ENCODE data around the gene KIF19. TPM values are rescaled to one million over a fixed set of nuclear protein-coding genes. Genes with fewer than 3 reads are reported as not detected.

The KIF19 gene
- total RNA-seq, 4 donors from 2014 or later: 77.4 to 211 (median 117) TPM

DNA sequence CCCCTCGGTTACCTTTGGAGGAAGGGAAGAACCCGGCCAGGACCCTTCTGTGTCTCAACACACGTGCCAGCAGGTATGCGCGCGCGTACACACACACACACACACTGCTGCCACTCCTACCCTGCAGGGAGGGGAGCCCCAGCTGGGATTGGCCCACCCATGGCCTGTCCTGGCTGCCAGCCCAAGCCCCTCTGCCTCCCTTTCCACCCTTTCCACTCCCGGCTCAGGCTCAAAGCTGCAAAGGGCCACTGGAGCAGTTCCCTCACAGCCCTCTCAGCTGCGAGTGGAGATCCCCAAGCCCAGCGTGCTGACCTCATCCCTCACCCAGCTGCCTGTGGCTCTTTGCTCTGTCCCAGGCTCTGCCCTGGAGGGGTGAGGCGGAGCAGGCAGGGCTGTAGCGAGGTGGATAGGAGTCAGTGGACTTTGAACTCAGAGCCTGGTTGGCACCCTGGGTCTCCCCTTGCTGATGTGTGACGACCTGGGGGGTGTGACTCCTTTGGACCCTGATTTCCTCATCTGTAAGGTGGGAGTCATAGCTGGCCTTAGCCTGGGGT, 14.5 kb downstream of the KIF19 start:
- no peak overlapping the region for H3K4me3 ChIP-seq
- peaks cover 0 to 6% (median 2%) of the 10 kb centered on the region in 4 donors for H3K4me1 ChIP-seq
- H3K27me3 ChIP-seq: peaks cover 0 to 11% of the 10 kb centered on the region in 2 donors
- no peaks in the 10 kb centered on the region for H3K9me3 ChIP-seq
- TF ChIP-seq POLR2A (IDR thresholded peaks at IDR 0.05): no peak
- TF ChIP-seq, protein P1, sequence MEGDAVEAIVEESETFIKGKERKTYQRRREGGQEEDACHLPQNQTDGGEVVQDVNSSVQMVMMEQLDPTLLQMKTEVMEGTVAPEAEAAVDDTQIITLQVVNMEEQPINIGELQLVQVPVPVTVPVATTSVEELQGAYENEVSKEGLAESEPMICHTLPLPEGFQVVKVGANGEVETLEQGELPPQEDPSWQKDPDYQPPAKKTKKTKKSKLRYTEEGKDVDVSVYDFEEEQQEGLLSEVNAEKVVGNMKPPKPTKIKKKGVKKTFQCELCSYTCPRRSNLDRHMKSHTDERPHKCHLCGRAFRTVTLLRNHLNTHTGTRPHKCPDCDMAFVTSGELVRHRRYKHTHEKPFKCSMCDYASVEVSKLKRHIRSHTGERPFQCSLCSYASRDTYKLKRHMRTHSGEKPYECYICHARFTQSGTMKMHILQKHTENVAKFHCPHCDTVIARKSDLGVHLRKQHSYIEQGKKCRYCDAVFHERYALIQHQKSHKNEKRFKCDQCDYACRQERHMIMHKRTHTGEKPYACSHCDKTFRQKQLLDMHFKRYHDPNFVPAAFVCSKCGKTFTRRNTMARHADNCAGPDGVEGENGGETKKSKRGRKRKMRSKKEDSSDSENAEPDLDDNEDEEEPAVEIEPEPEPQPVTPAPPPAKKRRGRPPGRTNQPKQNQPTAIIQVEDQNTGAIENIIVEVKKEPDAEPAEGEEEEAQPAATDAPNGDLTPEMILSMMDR (IDR thresholded peaks at IDR 0.05): no peak
- peak overlapping the region in 3 of 4 donors; percentile 56 to 86 (median 81) for H3K27ac ChIP-seq
- no peaks in the 10 kb centered on the region for H3K36me3 ChIP-seq
- DNase-seq (ENCODE audit: low spot score in 2 of 2): no peak
- WGBS, 2 donors: 51 to 59% methylated on average over 12 to 13 of the region's 13 CpGs

GRCh38 chr17:74342224-74342623, 16.2 kb downstream of the KIF19 start:
- Histone ChIP-seq H3K9me3 (no peaks in the 10 kb centered on the region), H3K36me3 (no peaks in the 10 kb centered on the region), H3K27ac (peak overlapping the region in 2 of 4 donors; percentile 81 to 86), H3K4me1 (peaks cover 0 to 6% (median 2%) of the 10 kb centered on the region in 4 donors), H3K4me3 (no peak overlapping the region), H3K27me3 (peaks cover 0 to 11% of the 10 kb centered on the region in 2 donors)
- TF ChIP-seq POLR2A (IDR thresholded peaks at IDR 0.05): no peak
- TF ChIP-seq EP300 (IDR thresholded peaks at IDR 0.05): no peak
- TF ChIP-seq, protein P1 (IDR thresholded peaks at IDR 0.05): no peak
- WGBS, 2 donors: 84 to 90% methylated on average over 3 to 10 of the region's 10 CpGs
- DNase-seq (ENCODE audit: low spot score in 2 of 2): no peak

- peaks cover 0 to 11% of the 10 kb centered on the region in 2 donors for H3K27me3 ChIP-seq
- 80 to 95% methylated on average over 3 to 6 of the region's 8 CpGs for WGBS, 2 donors
- TF ChIP-seq, protein P1 (IDR thresholded peaks at IDR 0.05): no peak
- TF ChIP-seq POLR2A (IDR thresholded peaks at IDR 0.05) (no peak), EP300 (IDR thresholded peaks at IDR 0.05) (no peak)
- H3K9me3 ChIP-seq: no peaks in the 10 kb centered on the region
- peaks cover 0 to 6% (median 2%) of the 10 kb centered on the region in 4 donors for H3K4me1 ChIP-seq
- no peak for DNase-seq (ENCODE audit: low spot score in 2 of 2)
- H3K4me3 ChIP-seq: no peak overlapping the region
- no peaks in the 10 kb centered on the region for H3K36me3 ChIP-seq
- H3K27ac ChIP-seq: peak overlapping the region in 2 of 4 donors; percentile 81 to 86
These were observed 17.1 kb downstream of the KIF19 start for GRCh38 chr17:74343121-74343520.

GRCh38 chr17:74343526-74344284, 17.7 kb downstream of the KIF19 start:
- H3K9me3 ChIP-seq: no peaks in the 10 kb centered on the region
- peak overlapping the region in 2 of 4 donors; percentile 81 to 86 for H3K27ac ChIP-seq
- peaks cover 0 to 11% of the 10 kb centered on the region in 2 donors for H3K27me3 ChIP-seq
- no peak for DNase-seq (ENCODE audit: low spot score in 2 of 2)
- peaks cover 0 to 6% (median under 1%) of the 10 kb centered on the region in 4 donors for H3K4me1 ChIP-seq
- TF ChIP-seq, protein P1 (IDR thresholded peaks at IDR 0.05): no peak
- TF ChIP-seq POLR2A (IDR thresholded peaks at IDR 0.05) (no peak), EP300 (IDR thresholded peaks at IDR 0.05) (no peak)
- H3K4me3 ChIP-seq: no peak overlapping the region
- 54 to 66% methylated on average over 8 to 9 of the region's 9 CpGs for WGBS, 2 donors
- H3K36me3 ChIP-seq: no peaks in the 10 kb centered on the region

DNA sequence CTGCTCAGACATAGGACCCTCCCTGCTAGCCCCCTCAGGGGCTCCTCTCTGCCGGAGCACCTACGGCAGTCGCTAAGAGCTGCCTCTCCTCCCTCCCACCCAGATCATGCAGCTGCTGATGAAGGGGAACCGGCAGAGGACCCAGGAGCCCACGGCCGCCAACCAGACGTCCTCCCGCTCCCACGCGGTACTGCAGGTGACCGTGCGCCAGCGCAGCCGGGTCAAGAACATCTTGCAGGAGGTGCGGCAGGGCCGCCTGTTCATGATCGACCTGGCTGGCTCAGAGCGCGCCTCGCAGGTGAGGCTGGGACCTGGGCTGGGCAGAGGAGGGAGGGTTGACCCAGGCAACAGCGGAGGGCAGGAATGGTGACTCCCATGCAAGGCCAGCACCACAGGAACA, 18.6 kb downstream of the KIF19 start:
- H3K9me3 ChIP-seq: no peaks in the 10 kb centered on the region
- peaks cover 0 to 4% (median 0%) of the 10 kb centered on the region in 4 donors for H3K4me1 ChIP-seq
- no peak for TF ChIP-seq POLR2A (IDR thresholded peaks at IDR 0.05)
- TF ChIP-seq, protein P1 (IDR thresholded peaks at IDR 0.05): no peak
- no peak for TF ChIP-seq EP300 (IDR thresholded peaks at IDR 0.05)
- H3K36me3 ChIP-seq: no peaks in the 10 kb centered on the region
- H3K27ac ChIP-seq: peak overlapping the region in 2 of 4 donors; percentile 81 to 86
- 80 to 81% methylated on average over 21 of the region's 21 CpGs for WGBS, 2 donors
- no peak for DNase-seq (ENCODE audit: low spot score in 2 of 2)
- peaks cover 0 to 8% of the 10 kb centered on the region in 2 donors for H3K27me3 ChIP-seq
- H3K4me3 ChIP-seq: no peak overlapping the region
